K562 (cell line): ENCODE data around the gene MYL3.

ENCODE experiments used
- BHLHE40 ChIP-seq: IDR thresholded peaks from 2 replicates; pipeline ENCODE4 v1.6.1; 2011; ENCODE audit warnings: low read length, improper control_type of control experiment
- HNRNPLL ChIP-seq: fragments of 200-400 bp; formaldehyde crosslinking; IDR thresholded peaks from 2 replicates; pipeline ENCODE4 v1.6.1; 2017; ENCODE audit warnings: low read length, low read depth, mild to moderate bottlenecking; ENCODE audit not compliant: poor library complexity, severe bottlenecking
- KLF13 ChIP-seq: fragments of 450-650 bp; IDR thresholded peaks from 2 replicates; pipeline ENCODE4 v1.6.1; 2016; ENCODE audit warnings: missing genetic modification characterization, low read depth, mild to moderate bottlenecking, missing compliant biosample characterization, moderate library complexity, borderline replicate concordance
- MTA2 ChIP-seq: fragments of 450-650 bp; IDR thresholded peaks from 2 replicates; pipeline ENCODE4 v1.6.1; 2016; ENCODE audit warnings: low read depth
- MYC ChIP-seq, 2 experiments: fragments of 250-450 bp in 1 of 2; sonication (Bioruptor Pico) in 1 of 2; IDR thresholded peaks; 2 replicates each; pipeline versions ENCODE4 v1.5.1 to v1.6.1; 2012 to 2021; ENCODE audit warnings: low read depth in 2 of 2, borderline replicate concordance in 1 of 2, improper control_type of control experiment in 1 of 2, low read length in 1 of 2, mild to moderate bottlenecking in 1 of 2, moderate library complexity in 1 of 2
- SP1 ChIP-seq: sonication (generic); formaldehyde crosslinking; IDR thresholded peaks from 2 replicates; pipeline ENCODE4 v1.8.1; 2022; ENCODE audit warnings: mild to moderate bottlenecking, missing genetic modification reagents
- TAL1 ChIP-seq: fragments of 450-650 bp; IDR thresholded peaks from 2 replicates; pipeline ENCODE4 v1.6.1; 2016; ENCODE audit warnings: mild to moderate bottlenecking
- TF ChIP-seq, protein P1 (sequence below): sonication (generic); formaldehyde crosslinking; IDR thresholded peaks from 2 replicates; pipeline ENCODE4 v1.8.0; 2023; ENCODE audit warnings: missing genetic modification reagents, mild to moderate bottlenecking, borderline replicate concordance

DNA sequence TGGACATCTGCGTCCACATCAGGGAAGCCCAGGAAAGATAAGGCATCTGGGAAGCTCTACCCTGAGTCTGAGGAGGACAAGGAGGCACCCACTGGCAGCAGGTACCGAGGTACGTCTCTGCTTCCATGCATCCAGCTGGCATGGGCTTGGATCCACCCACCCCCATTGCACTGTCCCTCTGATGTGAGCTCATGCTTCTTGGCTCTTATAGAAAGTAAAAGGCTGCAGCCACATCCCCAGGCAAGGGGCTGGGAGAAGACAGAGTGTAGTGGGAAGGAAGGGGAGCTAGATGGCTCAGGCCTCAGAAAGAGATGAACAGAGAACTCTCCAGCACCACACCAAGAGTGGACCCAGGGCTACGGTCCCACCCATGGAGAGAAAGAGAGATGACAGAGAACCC is 32.5 kb upstream of the MYL3 start:
- TF ChIP-seq KLF13 (tag) (no peak), MYC (IDR thresholded peaks at IDR 0.05; ENCODE audit: low read depth, low read length) (no peak), MYC (CRISPR knock-in tag; IDR thresholded peaks at IDR 0.05; ENCODE audit: borderline replicate concordance, low read depth) (no peak), MTA2 (no peak), BHLHE40 (no peak), HNRNPLL (no peak), TAL1 (no peak), SP1 (no peak)
- TF ChIP-seq, protein P1, sequence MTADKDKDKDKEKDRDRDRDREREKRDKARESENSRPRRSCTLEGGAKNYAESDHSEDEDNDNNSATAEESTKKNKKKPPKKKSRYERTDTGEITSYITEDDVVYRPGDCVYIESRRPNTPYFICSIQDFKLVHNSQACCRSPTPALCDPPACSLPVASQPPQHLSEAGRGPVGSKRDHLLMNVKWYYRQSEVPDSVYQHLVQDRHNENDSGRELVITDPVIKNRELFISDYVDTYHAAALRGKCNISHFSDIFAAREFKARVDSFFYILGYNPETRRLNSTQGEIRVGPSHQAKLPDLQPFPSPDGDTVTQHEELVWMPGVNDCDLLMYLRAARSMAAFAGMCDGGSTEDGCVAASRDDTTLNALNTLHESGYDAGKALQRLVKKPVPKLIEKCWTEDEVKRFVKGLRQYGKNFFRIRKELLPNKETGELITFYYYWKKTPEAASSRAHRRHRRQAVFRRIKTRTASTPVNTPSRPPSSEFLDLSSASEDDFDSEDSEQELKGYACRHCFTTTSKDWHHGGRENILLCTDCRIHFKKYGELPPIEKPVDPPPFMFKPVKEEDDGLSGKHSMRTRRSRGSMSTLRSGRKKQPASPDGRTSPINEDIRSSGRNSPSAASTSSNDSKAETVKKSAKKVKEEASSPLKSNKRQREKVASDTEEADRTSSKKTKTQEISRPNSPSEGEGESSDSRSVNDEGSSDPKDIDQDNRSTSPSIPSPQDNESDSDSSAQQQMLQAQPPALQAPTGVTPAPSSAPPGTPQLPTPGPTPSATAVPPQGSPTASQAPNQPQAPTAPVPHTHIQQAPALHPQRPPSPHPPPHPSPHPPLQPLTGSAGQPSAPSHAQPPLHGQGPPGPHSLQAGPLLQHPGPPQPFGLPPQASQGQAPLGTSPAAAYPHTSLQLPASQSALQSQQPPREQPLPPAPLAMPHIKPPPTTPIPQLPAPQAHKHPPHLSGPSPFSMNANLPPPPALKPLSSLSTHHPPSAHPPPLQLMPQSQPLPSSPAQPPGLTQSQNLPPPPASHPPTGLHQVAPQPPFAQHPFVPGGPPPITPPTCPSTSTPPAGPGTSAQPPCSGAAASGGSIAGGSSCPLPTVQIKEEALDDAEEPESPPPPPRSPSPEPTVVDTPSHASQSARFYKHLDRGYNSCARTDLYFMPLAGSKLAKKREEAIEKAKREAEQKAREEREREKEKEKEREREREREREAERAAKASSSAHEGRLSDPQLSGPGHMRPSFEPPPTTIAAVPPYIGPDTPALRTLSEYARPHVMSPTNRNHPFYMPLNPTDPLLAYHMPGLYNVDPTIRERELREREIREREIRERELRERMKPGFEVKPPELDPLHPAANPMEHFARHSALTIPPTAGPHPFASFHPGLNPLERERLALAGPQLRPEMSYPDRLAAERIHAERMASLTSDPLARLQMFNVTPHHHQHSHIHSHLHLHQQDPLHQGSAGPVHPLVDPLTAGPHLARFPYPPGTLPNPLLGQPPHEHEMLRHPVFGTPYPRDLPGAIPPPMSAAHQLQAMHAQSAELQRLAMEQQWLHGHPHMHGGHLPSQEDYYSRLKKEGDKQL (CRISPR knock-in tag), result no peak
